Fibroblast of lung (primary cell): ENCODE results near the gene ERV3-1.
"Not testable (repeated sequence)": the region's sequence is repeated elsewhere in the genome, so short reads cannot be mapped to it uniquely, and the experiment has no call there.

Experiments used
- CTCF ChIP-seq, 2 donors: IDR thresholded peaks in 1 of 2; conservative IDR thresholded peaks in 1 of 2; 1 replicate in 1 of 2; 2 replicates in 1 of 2; pipeline ENCODE4 v1.5.1; 2011 to 2012; ENCODE audit warnings: low read length in 2 of 2, control low read depth in 1 of 2, inconsistent platforms in 1 of 2, low read depth in 1 of 2, mild to moderate bottlenecking in 1 of 2
- EZH2 ChIP-seq: IDR thresholded peaks from 2 replicates; pipeline ENCODE4 v1.5.1; 2012; ENCODE audit warnings: low read length, control low read depth, mild to moderate bottlenecking; ENCODE audit errors: missing control alignments

GRCh38 chr7:65054466-65054994 lies 48.0 kb upstream of the ERV3-1 start:
- not testable (repeated sequence) for TF ChIP-seq CTCF (conservative IDR thresholded peaks at IDR 0.05 in 1 of 2, IDR thresholded peaks at IDR 0.05 in 1 of 2; ENCODE audit: low read depth in 1 of 2, low read length in 2 of 2); EZH2
